ENCODE results near the gene KRI1.
"Not testable (repeated sequence)": the region's sequence is repeated elsewhere in the genome, so short reads cannot be mapped to it uniquely, and the experiment has no call there.

Gene KRI1

GRCh38 chr19:10552510-10553053 lies 13.2 kb downstream of the KRI1 start:
- TF ChIP-seq TCF4 (CRISPR knock-in tag; IDR thresholded peaks at IDR 0.05; ENCODE audit: borderline replicate concordance) = no peak
- TF ChIP-seq ZNF70 (CRISPR knock-in tag; IDR thresholded peaks at IDR 0.05) = no peak
- TF ChIP-seq ZC3H10 (CRISPR knock-in tag; IDR thresholded peaks at IDR 0.05) = no peak
- no peak for TF ChIP-seq GLIS3 (CRISPR knock-in tag; IDR thresholded peaks at IDR 0.05)
- TF ChIP-seq BACH2 (CRISPR knock-in tag; IDR thresholded peaks at IDR 0.05; ENCODE audit: borderline replicate concordance) = no peak
- no peak for TF ChIP-seq CREB5 (CRISPR knock-in tag; IDR thresholded peaks at IDR 0.05; ENCODE audit: low read depth)
- no peak for TF ChIP-seq OSR1 (CRISPR knock-in tag; IDR thresholded peaks at IDR 0.05)
- TF ChIP-seq ZNF8 (CRISPR knock-in tag; IDR thresholded peaks at IDR 0.05) = no peak
- no peak for TF ChIP-seq TOX (CRISPR knock-in tag; IDR thresholded peaks at IDR 0.05; ENCODE audit: borderline replicate concordance)
- no peak for TF ChIP-seq SNAI2 (CRISPR knock-in tag; IDR thresholded peaks at IDR 0.05)
- TF ChIP-seq ZNF565 (CRISPR knock-in tag; conservative IDR thresholded peaks at IDR 0.05; ENCODE audit: low read depth) = no peak
- no peak for TF ChIP-seq TSHZ2 (CRISPR knock-in tag; IDR thresholded peaks at IDR 0.05)
- ATAC-seq = peak; percentile 67

- TF ChIP-seq TSHZ2 (CRISPR knock-in tag; IDR thresholded peaks at IDR 0.05) (no peak), PATZ1 (CRISPR knock-in tag; IDR thresholded peaks at IDR 0.05; ENCODE audit: borderline replicate concordance) (no peak), CSRNP3 (CRISPR knock-in tag; IDR thresholded peaks at IDR 0.05) (no peak), ZNF70 (CRISPR knock-in tag; IDR thresholded peaks at IDR 0.05) (no peak), CREB5 (CRISPR knock-in tag; IDR thresholded peaks at IDR 0.05; ENCODE audit: low read depth) (no peak), CSDC2 (CRISPR knock-in tag; IDR thresholded peaks at IDR 0.05) (no peak)
- 0 out of 3 replicates have a peak, but pooled peaks have one; percentile 17 for ATAC-seq
These were observed 14.0 kb downstream of the KRI1 start for GRCh38 chr19:10551698-10552301.

- not testable (repeated sequence) for ATAC-seq
These were observed 14.8 kb downstream of the KRI1 start for GRCh38 chr19:10551006-10551405.
